ENCODE results near the gene UBN1. TPM values are rescaled to one million over a fixed set of nuclear protein-coding genes. Genes with fewer than 3 reads are reported as not detected.

Gene UBN1
- total RNA-seq, 2 donors from 2014 or later: 23.1 to 38.3 TPM

DNA sequence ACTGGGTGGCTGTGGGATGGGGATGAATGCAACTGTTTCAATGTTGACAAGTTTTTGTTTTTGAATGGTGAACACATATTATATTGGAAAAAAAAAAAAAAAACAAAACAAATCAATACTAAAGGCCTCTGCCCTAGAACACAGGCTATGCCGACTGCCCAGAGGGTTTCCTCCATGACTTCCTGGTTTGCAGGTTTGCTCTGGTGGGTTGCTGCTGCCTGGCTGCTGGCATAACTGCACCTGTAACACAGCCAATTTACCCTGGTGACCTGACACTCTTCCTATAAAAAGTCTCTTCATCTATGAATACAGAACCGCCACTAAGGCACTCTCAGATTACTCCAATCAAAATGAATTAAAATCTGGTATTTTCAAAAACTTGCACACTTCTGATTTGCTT lies 10.6 kb upstream of the UBN1 start:
- Mint-ChIP-seq H3K4me3 (no peak overlapping the region), H3K4me1 (peaks cover 4% of the 10 kb centered on the region), H3K9me3 (no peaks in the 10 kb centered on the region), H3K36me3 (ENCODE audit: low read depth) (peaks cover 91% of the 10 kb centered on the region), H3K27me3 (no peaks in the 10 kb centered on the region), H3K27ac (peak overlapping the region; percentile 61)
- no peak for ATAC-seq (replicated peaks)

- Mint-ChIP-seq H3K27ac (no peak overlapping the region), H3K4me3 (no peak overlapping the region), H3K9me3 (no peaks in the 10 kb centered on the region), H3K36me3 (ENCODE audit: low read depth) (peaks cover 91% of the 10 kb centered on the region), H3K27me3 (no peaks in the 10 kb centered on the region), H3K4me1 (peaks cover 4% of the 10 kb centered on the region)
- no peak for ATAC-seq (replicated peaks)
These were observed 9.4 kb upstream of the UBN1 start for GRCh38 chr16:4837733-4838501.

GRCh38 chr16:4839942-4840341 lies 7.3 kb upstream of the UBN1 start:
- no peak overlapping the region for H3K4me3 Mint-ChIP-seq
- no peaks in the 10 kb centered on the region for H3K9me3 Mint-ChIP-seq
- no peak for ATAC-seq (replicated peaks)
- peaks cover 97% of the 10 kb centered on the region for H3K36me3 Mint-ChIP-seq (ENCODE audit: low read depth)
- H3K4me1 Mint-ChIP-seq: peaks cover 4% of the 10 kb centered on the region
- H3K27me3 Mint-ChIP-seq: no peaks in the 10 kb centered on the region
- H3K27ac Mint-ChIP-seq: peak overlapping the region; percentile 62

DNA sequence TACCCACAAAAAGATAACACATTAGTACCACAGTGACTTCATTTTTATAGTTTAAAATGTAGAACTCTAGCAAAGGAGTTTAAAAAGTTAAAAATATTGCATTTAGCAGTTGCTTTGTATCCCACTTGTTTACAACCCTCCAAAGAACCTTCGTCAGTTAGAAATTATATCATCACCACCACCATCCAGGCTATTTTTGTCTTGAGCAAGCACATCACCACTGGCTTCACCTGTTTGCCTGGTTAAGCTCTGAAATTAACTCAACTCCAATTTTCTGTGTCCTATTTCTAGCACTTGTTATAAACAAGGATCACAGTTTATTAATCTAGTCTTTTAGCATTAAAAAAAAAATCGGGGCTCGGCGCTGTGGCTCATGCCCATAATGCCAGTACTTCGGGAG lies 6.3 kb upstream of the UBN1 start:
- H3K4me1 Mint-ChIP-seq: peaks cover 12% of the 10 kb centered on the region
- peaks cover 100% of the 10 kb centered on the region for H3K36me3 Mint-ChIP-seq (ENCODE audit: low read depth)
- peak overlapping the region; percentile 62 for H3K27ac Mint-ChIP-seq
- ATAC-seq (replicated peaks): no peak
- H3K9me3 Mint-ChIP-seq: no peaks in the 10 kb centered on the region
- H3K4me3 Mint-ChIP-seq: no peak overlapping the region
- no peaks in the 10 kb centered on the region for H3K27me3 Mint-ChIP-seq

GRCh38 chr16:4846503-4846900 lies 779 bp upstream of the UBN1 start:
- H3K36me3 Mint-ChIP-seq (ENCODE audit: low read depth): peaks cover 49% of the 10 kb centered on the region
- H3K27me3 Mint-ChIP-seq: no peaks in the 10 kb centered on the region
- peak overlapping the region; percentile 86 for H3K4me3 Mint-ChIP-seq
- H3K27ac Mint-ChIP-seq: peak overlapping the region; percentile 81
- no peaks in the 10 kb centered on the region for H3K9me3 Mint-ChIP-seq
- no peak for ATAC-seq (replicated peaks)
- H3K4me1 Mint-ChIP-seq: peaks cover 37% of the 10 kb centered on the region

DNA sequence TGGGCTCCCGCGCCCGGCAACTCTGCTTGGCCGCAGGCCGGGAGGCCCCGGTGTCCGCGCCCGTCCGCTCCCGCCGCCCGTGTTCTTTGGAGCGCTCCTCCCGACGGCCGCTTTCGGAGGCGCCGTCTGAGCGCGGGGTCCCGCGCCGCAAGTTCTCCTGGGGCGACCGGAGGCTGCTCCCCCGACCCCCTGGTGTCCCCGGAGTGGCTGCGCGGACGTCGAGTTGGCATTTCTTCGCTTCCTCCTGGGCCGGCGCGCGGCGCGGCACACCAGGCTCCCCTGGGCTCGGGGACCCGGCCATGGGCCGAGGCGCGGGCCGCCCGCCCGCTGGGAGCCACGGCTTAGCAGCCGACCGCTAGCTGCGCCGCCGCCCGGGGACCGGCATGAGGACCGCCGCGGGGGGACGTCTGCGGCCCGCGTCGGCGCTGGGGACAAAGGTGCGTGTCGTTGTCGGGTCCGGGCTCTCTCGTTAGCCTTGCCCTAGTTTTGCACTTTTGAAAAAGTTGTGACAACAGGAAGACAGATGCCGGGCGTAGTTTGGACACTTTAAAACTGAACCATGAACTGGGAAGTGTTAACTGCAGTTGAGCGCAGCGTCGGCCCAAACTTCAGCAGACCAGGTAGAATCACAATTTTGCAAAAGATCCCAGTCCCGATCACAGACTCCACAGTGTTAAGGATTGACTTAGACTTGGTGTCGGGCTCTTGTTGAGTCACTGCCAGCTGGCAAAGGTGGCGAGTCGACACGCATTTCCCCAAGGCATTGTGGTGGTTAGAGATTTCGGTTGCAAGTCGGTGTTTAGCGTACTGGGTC lies 700 bp downstream of the UBN1 start:
- no peaks in the 10 kb centered on the region for H3K27me3 Mint-ChIP-seq
- ATAC-seq (replicated peaks): peak; percentile 22
- H3K27ac Mint-ChIP-seq: peak overlapping the region; percentile 85
- peaks cover 44% of the 10 kb centered on the region for H3K36me3 Mint-ChIP-seq (ENCODE audit: low read depth)
- H3K4me1 Mint-ChIP-seq: peaks cover 42% of the 10 kb centered on the region
- peak overlapping the region; percentile 86 for H3K4me3 Mint-ChIP-seq
- H3K9me3 Mint-ChIP-seq: no peaks in the 10 kb centered on the region

DNA sequence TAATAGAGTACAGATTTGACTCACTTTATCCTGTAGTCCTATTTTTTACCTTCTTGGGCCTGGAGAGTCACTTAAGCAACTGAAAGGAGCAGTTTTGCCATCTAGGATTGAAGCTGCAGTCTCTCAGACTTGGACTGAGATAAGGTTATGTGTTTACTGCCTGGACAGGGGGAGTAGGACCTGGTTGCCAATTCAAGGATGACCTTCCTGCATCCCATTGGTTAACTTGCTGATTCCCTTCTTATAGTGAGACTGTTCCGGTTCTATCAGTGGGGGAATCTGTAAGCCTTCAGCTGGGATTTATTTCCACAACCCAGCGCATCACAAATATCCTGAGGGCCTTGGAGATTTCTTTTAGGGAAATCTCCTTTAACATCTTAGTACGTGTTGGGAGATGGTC lies 2.9 kb downstream of the UBN1 start:
- H3K4me1 Mint-ChIP-seq: peaks cover 41% of the 10 kb centered on the region
- no peaks in the 10 kb centered on the region for H3K9me3 Mint-ChIP-seq
- peaks cover 44% of the 10 kb centered on the region for H3K36me3 Mint-ChIP-seq (ENCODE audit: low read depth)
- H3K4me3 Mint-ChIP-seq: peak overlapping the region; percentile 86
- no peaks in the 10 kb centered on the region for H3K27me3 Mint-ChIP-seq
- no peak for ATAC-seq (replicated peaks)
- no peak overlapping the region for H3K27ac Mint-ChIP-seq

GRCh38 chr16:4852221-4852872 lies 5.1 kb downstream of the UBN1 start:
- Mint-ChIP-seq H3K36me3 (ENCODE audit: low read depth) (peaks cover 54% of the 10 kb centered on the region), H3K4me1 (peaks cover 30% of the 10 kb centered on the region), H3K27me3 (no peaks in the 10 kb centered on the region), H3K9me3 (no peaks in the 10 kb centered on the region), H3K27ac (no peak overlapping the region), H3K4me3 (no peak overlapping the region)
- no peak for ATAC-seq (replicated peaks)

DNA sequence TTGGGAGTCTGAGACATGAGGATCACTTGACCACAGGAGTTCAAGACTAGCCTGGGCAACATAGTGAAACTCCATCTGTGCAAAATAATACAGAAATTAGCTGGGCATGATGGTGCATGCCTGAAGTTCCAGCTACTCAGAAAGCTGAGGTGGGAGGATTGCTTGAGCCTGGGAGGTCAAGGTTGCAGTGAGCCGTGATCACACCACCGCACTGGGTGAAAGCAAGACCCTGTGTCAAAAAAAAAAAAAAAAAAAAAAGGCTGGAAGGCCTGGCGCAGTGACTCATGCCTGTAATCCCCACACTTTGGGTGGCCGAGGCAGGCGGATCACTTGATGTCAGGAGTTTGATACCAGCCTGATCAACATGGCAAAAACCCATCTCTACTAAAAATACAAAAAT lies 8.1 kb downstream of the UBN1 start:
- Mint-ChIP-seq H3K4me3 (no peak overlapping the region), H3K9me3 (no peaks in the 10 kb centered on the region), H3K27me3 (no peaks in the 10 kb centered on the region), H3K36me3 (ENCODE audit: low read depth) (peaks cover 84% of the 10 kb centered on the region), H3K27ac (no peak overlapping the region), H3K4me1 (peaks cover 17% of the 10 kb centered on the region)
- no peak for ATAC-seq (replicated peaks)

- no peaks in the 10 kb centered on the region for H3K9me3 Mint-ChIP-seq
These were observed 8.5 kb downstream of the UBN1 start for GRCh38 chr16:4855804-4856203.

GRCh38 chr16:4859190-4859899 lies 12.1 kb downstream of the UBN1 start:
- peak overlapping the region; percentile 52 for H3K27ac Mint-ChIP-seq
- no peaks in the 10 kb centered on the region for H3K27me3 Mint-ChIP-seq
- peaks cover 98% of the 10 kb centered on the region for H3K36me3 Mint-ChIP-seq (ENCODE audit: low read depth)
- no peaks in the 10 kb centered on the region for H3K9me3 Mint-ChIP-seq
- H3K4me3 Mint-ChIP-seq: no peak overlapping the region
- ATAC-seq (replicated peaks): no peak
- no peaks in the 10 kb centered on the region for H3K4me1 Mint-ChIP-seq

More at GRCh38 chr16:4855804-4856203, 8.5 kb downstream of the UBN1 start:
- Mint-ChIP-seq H3K4me1 (peaks cover 12% of the 10 kb centered on the region), H3K27me3 (no peaks in the 10 kb centered on the region), H3K27ac (no peak overlapping the region), H3K4me3 (no peak overlapping the region), H3K36me3 (ENCODE audit: low read depth) (peaks cover 88% of the 10 kb centered on the region)
- no peak for ATAC-seq (replicated peaks)

DNA sequence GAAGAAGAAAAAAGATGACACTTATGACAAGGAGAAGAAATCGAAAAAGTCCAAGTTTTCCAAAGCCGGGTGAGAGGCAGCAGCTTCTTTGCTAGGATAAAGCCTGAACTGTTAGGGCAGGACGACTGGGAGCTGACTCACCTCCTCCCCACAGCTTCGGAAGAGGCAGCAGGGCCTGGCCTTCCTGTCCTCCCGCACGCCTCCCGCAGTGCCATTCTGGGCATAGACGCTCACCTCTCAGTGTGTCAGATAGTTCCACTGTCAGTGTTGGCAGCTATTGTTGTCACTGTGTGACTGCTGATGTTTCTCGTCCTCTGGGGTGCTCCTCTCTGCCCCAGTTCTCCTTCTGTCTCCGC lies 12.6 kb downstream of the UBN1 start:
- Mint-ChIP-seq H3K27ac (peak overlapping the region; percentile 52), H3K4me1 (no peaks in the 10 kb centered on the region), H3K27me3 (no peaks in the 10 kb centered on the region)

GRCh38 chr16:4860727-4861342 lies 13.6 kb downstream of the UBN1 start:
- no peaks in the 10 kb centered on the region for H3K9me3 Mint-ChIP-seq
- H3K27ac Mint-ChIP-seq: peak overlapping the region; percentile 49
- peaks cover 96% of the 10 kb centered on the region for H3K36me3 Mint-ChIP-seq (ENCODE audit: low read depth)
- H3K4me3 Mint-ChIP-seq: no peak overlapping the region
- no peaks in the 10 kb centered on the region for H3K27me3 Mint-ChIP-seq
- no peaks in the 10 kb centered on the region for H3K4me1 Mint-ChIP-seq
- no peak for ATAC-seq (replicated peaks)

More for the DNA sequence above, 12.6 kb downstream of the UBN1 start:
- Mint-ChIP-seq H3K4me3 (no peak overlapping the region), H3K36me3 (ENCODE audit: low read depth) (peaks cover 98% of the 10 kb centered on the region), H3K9me3 (no peaks in the 10 kb centered on the region)
- no peak for ATAC-seq (replicated peaks)

DNA sequence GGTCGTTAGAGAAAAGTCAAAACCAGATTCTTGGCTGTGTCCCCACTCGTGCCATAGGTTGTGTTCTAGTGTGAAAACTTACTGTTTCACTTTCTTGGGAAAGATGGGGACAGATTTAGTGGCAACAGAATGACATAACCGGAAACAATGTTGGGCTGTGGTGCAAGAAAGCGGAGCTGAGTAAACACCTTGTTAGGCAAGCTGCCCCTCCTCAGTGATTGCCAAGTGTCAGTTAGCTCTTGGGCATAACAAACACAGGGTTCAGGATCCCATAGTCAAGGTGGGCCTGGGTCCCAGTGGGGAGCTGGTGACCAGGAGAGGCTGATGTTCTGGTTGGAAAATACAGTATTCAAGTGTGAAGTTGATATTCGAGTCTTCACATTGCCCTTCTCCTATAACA lies 15.4 kb downstream of the UBN1 start:
- peaks cover 94% of the 10 kb centered on the region for H3K36me3 Mint-ChIP-seq (ENCODE audit: low read depth)
- peak; percentile 9 for ATAC-seq (replicated peaks)

More for the DNA sequence above, 15.4 kb downstream of the UBN1 start:
- H3K27me3 Mint-ChIP-seq: no peaks in the 10 kb centered on the region
- no peak overlapping the region for H3K4me3 Mint-ChIP-seq
- H3K4me1 Mint-ChIP-seq: peaks cover 6% of the 10 kb centered on the region
- peak overlapping the region; percentile 54 for H3K27ac Mint-ChIP-seq
- no peaks in the 10 kb centered on the region for H3K9me3 Mint-ChIP-seq
